GM18909 (cell line): Measurements from ENCODE around the gene NUP153.
"Not testable (repeated sequence)": the region's sequence is repeated elsewhere in the genome, so short reads cannot be mapped to it uniquely, and the experiment has no call there.

Experiments
- ATAC-seq: cut with Tn5 transposase; IDR thresholded peaks from one replicate; pipeline ENCODE4 v1.9.1; 2021; ENCODE audit warnings: mild to moderate bottlenecking; ENCODE audit not compliant: unreplicated experiment, poor library complexity

The NUP153 gene

DNA sequence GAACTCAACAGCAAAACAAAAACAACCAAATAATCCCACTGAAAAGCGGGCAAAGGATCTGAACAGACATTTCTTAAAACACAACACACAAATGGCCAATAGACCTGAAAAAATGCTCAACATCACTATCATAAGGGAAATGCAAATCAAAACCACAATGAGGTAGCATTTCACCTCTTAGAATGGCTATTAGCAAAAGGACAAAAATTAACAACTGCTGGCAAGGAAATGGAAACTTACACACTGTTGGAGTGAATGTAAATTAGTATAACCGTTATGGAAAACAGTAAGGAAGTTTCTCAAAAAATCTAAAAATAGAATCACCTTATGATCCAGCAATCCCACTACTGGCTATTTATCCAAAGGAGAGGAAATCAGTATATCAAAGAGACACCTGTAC is 85.7 kb downstream of the NUP153 start:
- peak; percentile 83 for ATAC-seq

DNA sequence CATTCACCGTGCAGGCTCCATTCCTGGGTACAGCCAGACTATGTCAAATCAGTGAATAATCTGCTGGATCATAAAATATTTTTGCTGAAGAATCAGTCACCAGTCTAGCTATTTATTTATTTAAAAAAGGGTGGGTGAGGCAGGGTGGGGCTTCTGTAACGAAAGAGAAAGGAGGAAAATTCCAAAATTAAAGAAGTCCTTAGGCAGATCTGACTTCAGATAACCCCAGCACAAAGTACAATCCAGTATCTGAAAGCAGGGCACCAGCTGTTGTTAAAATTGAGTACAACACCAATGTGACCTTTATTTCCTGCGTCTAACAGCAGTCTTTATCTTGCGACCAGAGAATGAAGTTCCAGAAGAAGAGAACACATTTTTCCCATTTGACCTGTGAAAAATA is 90.9 kb downstream of the NUP153 start:
- ATAC-seq, result no peak

DNA sequence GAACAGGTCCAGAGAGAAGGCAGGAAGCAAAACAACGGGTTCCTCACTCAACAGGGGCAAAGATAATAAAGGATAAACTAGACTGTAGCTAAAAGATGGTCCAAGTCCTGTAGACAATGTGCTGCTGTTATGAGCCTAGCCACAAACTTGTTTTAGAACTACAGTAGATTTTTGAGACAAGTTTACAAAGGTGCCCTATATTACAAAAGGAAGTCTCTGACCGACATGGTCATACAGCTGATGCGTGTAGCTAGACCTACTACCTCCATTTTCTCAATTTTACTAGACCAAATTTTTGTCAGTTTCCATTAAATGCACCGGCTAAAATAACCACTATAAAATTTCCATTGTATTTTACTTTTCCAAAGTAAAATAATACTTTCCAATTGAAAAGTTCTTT is 94.7 kb downstream of the NUP153 start:
- ATAC-seq, result no peak

DNA sequence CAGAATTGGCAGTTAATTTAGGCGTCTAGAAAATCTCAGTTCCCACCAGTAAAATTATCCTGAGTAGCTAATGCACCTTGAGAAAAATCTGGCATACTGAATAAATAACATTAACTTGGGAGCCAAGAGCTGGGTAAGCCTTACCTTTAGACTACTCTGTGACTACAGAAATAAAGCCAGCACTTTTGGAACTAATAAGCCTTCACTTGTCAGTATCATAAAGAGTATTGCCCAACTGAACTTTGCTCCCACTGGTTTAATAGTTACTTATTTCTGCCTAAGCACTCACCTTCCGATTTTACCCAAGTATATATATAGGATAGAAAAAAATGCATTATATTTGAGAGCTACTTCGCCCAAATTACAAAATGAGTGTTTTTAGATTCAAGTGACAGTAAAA is 95.9 kb downstream of the NUP153 start:
- ATAC-seq, result no peak

DNA sequence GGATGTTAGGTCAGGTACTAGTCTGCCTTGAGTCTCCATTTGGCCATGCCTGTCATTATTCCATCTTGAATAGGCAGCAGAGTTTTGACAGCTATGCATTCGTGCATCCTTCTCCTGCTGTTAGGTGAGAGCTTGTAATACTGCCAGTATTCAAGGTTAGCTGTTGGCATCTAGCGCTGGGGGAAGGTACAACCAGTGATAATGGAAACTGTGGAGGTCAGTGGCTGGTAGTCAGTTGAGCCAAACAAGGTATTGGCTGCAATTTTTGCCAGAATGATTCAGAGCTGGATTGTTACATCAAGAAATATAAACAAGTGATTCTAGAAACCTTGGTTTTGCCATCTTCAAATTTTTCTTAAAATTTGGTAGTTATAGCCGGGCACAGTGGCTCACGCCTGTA is 100.1 kb downstream of the NUP153 start:
- no peak for ATAC-seq

DNA sequence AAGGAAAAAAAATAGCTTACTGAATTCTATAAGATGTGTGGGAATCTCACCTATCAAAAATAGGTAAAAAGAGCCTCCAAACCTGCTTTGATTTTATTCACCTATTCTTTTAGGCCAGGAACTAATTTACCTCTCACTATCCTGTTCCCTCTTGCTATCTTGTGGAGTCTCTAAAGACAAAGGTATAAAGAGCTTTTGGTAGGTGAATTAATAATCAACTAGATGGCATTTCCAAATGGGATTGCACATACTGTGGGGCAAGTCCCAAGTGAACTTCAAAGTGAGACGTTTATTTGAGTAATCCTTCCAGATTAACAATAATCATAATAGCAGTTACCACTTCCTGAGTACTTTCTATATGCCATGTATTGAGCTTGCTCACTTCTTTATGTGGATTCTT is 103.8 kb downstream of the NUP153 start:
- no peak for ATAC-seq

DNA sequence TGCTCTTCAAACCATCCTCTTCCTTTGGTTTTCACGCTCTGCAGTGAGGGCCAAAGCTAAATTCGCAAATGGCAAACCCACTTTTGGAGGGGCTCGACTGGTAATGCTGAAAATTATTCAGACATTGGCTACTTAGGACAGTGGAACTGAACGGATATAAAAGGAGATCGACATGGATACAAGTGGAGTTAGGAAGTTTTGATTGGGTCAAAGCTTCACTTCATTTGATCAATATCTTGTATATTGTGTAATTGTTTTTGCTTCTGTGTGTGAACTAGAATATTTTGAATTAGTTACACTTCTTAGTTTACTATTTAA is 105.4 kb downstream of the NUP153 start:
- no peak for ATAC-seq

DNA sequence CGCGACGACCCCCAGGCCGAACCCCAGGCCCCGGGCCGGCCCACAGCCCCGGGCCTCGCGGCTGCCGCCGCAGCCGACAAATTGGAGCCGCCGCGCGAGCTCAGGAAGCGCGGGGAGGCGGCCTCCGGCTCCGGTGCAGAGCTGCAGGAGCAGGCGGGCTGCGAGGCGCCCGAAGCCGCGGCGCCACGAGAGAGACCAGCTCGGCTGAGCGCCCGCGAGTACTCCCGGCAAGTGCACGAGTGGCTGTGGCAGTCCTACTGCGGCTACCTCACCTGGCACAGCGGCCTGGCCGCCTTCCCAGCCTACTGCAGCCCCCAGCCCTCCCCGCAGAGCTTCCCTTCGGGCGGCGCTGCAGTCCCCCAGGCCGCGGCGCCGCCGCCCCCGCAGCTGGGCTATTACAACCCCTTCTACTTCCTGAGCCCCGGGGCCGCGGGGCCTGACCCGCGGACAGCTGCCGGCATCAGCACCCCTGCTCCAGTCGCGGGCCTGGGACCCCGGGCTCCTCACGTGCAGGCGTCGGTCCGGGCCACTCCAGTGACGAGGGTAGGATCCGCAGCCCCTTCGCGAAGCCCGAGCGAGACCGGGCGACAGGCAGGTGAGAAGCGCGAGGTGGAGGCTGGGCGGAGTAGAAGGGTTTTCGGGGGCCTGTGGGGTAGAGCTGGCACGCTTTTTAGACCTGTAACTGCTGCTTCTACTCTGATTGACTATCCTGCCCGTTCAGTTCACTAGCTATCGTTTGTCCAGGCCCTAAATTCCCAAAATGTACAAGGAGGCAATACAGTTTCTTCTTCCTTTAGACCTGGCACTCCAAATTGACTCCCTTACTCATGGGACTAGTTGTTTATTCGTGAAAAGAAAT is 106.0 kb downstream of the NUP153 start:
- peak; percentile 57 for ATAC-seq

DNA sequence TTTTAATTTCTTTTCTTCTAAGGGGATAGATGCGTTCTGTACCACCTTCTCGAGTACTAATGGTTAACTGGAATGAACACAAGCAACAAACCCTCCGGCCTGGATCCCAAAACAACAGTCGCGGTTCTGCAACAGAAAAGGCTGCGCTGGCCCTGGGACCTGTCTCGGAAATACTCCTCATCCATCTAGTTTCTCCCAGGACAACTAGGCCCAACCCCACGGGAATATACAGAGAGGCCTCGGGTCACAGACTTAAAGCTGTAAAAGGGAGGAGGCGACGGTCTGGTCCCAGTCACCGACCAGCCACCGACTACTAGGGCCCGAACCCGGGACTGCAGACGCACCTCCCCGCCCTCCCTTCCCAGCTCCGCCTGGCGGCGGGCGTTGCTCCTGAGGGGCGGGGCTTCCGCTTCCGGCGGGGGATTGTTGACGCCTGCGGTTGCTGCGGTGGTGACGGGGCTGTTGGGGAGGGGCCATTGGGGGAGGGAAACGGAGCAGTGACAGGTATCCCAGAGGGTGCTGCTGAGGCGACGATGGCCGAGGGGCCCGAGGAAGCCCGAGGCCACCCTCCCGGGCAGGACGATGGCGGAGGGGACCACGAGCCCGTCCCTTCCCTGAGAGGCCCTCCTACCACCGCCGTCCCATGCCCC is 106.7 kb downstream of the NUP153 start, which contains the start of gene FAM8A1:
Gene FAM8A1 (plus strand): TSS at position 426 of the 650 bp plus-strand sequence. CDS start 108 bp downstream, at position 534.
- peak; percentile 87 for ATAC-seq

DNA sequence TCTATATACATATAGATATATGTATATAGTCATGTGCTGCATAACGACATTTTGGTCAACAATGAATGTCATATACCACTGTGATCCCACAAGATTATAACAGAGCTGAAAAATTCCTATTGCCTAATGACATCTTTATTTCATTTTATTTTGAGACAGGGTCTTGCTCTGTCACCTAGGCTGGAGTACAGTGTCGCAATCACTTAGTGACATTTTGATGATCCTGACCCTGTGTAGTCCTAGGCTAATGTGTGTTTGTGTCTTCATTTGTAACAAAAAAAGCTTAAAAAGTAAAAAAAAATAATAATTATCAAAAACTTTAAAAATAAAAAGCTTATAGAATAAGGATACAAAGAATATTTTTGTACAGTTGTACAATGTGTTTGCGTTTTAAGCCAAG is 110.6 kb downstream of the NUP153 start:
- no peak for ATAC-seq

DNA sequence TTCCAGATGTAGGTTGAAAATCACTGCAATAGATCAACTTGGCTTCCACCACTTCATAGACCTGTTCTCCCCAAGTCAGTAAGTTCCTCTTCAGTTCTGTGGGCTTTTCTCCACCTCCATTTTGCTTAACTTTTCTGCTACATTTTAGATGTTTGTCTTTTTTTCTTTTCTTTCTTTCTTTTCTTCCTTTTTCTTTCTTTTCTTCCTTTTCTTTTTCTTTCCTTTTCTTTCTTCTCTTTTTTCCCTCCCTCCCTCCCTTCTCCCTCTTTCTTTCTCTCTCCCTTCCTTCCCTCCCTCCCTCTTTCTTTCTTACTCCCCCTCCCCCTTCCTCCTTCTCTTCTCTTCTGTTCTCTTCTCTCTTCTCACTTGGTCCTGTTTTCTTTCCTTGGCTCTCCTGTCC is 113.5 kb downstream of the NUP153 start:
- ATAC-seq, result no peak

DNA sequence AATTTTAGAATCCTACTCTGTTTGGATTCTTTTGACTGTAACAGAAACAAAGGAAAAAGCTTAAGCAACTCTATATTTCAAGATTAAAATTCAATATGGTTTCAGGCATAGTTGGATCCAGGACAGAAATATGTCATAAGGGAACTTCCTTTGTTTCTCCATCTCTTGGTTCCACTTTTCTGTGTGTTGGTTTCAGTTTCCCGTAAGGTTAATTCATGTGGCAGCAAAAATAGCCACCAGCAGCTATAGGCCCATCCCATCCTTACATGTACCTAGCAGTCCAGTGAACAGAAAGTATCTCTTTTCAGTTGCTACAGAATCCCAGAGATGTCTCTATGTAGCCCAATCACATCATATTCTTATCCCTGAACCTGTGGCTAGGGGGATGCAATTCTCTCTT is 115.4 kb downstream of the NUP153 start:
- ATAC-seq, result no peak

DNA sequence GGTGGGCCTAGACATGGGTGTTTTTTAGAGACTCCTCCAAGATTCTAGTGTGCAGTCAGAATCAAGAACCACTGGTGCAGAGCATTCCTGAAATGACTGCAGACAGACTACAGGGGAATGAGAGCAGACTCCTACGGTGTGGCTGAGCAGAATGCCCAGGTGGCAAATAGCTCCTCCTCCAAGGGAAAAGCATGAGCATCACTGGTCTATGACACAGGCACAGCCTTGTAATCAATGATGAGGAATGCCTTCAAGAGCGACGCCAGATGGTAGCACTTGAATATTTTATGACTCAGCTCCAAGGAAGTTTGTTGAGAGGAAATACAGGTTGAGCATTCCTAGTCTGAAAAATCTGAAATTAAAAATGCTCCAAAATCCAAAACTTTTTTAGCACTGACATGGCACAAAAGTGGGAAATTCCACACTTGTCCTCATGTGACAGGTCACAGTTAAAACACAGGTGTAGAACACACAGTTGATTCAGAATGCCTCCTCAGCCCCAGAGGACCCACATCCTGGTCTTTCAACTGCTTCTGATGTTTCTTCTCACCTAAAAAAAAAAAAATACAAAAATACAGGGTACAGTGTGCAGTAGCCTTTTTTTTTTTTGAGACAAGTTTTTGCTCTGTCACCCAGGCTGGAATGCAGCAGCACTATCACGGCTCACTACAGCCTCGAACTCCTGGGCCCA is 117.2 kb downstream of the NUP153 start:
- peak; percentile 28 for ATAC-seq

DNA sequence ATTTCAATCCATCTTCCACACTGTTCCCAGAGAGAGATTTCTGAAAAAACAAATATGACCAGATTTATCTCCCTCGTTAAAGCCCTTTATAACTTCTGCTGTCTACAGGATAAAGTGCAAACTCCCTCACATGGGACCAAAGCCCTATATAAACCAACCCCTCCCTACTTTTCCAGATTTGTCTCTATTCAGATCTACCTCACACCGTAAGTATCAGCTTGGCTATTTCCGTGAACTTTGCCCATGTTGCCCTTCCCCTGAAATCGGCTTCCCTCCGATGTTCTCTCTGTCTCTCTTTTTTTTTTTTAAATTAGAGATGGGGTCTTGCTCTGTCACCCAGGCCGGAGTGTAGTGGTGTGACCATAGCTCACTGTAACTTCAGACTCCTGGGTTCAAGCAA is 118.7 kb downstream of the NUP153 start:
- ATAC-seq, result no peak

DNA sequence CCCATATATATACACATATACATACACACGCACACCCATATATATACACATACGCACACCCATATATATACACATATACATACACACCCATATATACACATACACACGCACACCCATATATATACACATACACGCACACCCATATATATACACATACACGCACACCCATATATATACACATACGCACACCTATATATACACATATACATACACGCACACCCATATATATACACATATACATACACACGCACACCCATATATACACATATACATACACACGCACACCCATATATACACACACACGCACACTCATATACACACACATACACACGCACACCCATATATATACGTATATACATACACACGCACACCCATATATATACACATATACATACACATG is 120.1 kb downstream of the NUP153 start:
- not testable (repeated sequence) for ATAC-seq

DNA sequence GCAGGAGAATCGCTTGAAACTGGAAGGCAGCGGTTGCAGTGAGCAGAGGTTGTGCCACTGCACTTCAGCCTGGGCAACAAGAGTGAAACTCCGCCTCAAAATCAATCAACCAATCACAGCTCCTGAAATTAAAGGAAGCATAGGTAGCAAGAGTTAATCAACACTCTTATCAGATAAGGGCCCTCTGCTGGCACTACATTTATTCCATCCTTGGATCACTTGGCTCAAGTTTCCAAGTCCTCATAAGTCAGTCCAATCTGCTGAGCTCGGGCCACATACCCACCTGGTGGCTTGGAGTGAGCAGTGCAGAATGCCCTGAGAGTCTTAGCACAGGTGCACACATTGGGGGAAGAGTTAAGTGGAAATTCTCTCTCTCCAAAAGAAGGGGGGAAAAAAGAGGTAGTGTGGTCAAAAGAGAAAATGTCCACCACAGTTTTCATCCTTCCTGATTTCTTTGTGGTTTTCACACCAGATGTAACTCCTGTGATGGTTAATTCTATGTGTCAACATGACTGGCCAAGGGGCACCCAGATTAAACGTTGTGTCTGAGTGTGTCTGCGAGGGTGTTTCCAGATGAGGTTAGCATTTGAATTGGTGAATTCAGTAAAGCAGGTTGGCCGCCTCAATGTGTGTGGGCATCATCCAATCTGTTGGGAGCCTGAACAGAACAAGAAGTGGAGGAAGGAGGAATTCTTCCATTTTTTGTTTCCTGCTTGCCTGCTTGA is 120.8 kb downstream of the NUP153 start:
- no peak for ATAC-seq

DNA sequence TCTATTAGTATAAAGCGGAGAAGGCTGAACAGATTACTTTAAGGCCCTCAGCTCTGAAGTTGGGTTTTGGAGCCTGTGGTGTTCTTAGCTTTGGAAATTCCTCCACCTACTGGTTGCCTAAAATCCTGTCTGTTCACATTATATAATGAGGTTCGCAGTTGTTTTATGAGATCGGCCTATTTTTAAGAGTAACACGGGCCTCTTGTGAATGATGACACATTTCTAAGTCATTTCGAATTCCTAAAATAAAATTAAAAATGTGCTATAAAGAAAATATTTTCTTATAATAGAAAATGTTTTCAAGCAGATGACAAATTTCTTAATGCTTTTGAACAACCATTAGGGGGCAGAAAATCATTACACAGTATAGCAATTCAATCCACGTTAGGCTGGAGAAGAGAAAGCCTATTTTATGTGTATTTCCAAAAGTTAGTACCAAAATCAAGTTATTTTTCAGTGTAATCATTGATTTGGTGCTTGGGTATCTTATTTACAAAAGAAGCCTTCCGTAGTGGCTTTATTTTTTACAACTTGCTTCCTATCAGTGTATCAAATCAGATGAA is 122.4 kb downstream of the NUP153 start:
- peak; percentile 60 for ATAC-seq

DNA sequence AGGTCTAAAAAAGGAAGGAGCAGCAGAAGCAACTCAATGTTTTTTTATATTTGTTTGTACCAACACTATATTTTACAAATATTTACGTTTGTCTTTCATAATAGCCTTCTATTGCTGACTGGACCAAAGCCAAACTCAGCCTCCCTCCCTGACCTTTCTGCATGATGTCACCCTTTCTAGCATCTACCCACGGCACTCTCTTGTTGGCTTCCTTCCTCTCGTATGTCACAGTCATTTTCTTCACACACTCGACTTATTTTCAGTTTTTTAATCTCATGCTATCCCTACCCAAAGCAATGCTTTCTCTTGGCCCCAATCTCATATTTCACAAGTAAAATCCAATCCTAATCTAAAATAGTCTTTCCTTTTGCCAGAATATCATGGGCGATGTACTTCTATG is 122.9 kb downstream of the NUP153 start:
- ATAC-seq, result no peak

DNA sequence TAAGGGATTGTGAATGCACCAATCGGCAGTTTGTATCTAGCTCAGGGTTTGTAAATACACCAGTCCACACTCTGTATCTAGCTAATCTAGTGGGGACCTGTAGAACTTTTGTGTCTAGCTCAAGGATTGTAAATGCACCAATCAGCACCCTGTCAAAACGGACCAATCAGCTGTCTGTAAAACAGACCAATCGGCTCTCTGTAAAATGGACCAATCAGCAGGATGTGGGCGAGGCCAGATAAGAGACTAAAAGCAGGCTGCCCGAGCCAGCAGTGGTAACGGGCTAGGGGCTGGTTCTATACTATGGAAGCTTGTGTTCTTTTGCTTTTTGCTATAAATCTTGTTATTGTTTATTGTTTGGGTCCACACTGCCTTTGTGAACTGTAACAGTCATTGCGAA is 125.4 kb downstream of the NUP153 start:
- ATAC-seq, result not testable (repeated sequence)

DNA sequence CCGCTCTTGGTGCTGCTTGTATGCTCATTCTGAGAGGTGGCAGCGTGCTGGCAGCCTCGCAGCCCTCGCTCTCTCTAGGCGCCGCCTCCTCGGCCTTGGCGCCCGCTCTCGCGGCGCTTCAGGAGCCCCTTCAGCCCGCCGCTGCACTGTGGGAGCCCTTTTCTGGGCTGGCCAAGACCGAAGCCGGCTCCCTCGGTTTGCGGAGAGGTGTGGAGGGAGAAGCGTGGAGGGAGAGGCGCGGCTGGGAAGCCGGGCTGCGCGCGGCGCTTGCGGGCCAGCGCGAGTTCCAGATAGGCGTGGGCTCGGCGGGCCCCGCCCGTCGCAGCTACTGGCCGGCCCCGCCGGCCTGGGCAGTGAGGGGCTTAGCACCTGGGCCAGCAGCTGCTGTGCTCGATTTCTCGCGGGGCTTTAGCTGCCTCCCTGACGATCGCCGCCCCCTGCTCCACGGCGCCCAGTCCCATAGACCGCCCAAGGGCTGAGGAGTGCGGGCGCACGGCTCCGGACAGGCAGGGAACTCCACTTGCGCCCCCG is 126.1 kb downstream of the NUP153 start:
- no peak for ATAC-seq
